Measurements from ENCODE around the gene CCDC51.
"Not testable (repeated sequence)": the region's sequence is repeated elsewhere in the genome, so short reads cannot be mapped to it uniquely, and the experiment has no call there.

The CCDC51 gene

DNA sequence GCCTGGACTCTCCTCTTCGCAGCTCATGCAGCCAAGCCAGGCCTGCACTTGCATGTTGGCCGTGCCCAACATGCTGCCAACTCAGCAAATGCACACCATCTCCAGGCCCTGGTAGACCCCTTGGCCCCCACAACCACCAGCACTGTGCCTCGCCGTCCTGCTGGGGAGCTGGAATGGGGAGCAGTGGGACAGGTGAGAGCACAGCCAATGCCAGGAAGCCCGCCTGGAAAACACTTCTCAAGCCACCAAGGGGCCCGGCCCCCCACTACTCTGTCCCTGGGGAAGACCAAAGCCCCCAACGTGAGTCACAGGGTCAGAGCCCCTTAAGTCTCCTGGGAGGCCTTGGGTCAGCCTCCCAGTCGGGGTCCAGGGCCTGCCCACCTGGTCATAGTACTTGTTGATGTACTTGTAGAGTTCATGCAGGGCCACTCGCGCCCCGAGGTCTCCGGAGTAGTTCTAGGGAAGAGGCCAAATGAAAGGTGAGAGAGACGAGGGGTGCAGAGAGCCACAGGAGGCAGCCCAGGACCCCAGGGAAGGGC is 34.5 kb downstream of the CCDC51 start:
- no peak for DNase-seq
- H3K27ac Mint-ChIP-seq: no peak overlapping the region

DNA sequence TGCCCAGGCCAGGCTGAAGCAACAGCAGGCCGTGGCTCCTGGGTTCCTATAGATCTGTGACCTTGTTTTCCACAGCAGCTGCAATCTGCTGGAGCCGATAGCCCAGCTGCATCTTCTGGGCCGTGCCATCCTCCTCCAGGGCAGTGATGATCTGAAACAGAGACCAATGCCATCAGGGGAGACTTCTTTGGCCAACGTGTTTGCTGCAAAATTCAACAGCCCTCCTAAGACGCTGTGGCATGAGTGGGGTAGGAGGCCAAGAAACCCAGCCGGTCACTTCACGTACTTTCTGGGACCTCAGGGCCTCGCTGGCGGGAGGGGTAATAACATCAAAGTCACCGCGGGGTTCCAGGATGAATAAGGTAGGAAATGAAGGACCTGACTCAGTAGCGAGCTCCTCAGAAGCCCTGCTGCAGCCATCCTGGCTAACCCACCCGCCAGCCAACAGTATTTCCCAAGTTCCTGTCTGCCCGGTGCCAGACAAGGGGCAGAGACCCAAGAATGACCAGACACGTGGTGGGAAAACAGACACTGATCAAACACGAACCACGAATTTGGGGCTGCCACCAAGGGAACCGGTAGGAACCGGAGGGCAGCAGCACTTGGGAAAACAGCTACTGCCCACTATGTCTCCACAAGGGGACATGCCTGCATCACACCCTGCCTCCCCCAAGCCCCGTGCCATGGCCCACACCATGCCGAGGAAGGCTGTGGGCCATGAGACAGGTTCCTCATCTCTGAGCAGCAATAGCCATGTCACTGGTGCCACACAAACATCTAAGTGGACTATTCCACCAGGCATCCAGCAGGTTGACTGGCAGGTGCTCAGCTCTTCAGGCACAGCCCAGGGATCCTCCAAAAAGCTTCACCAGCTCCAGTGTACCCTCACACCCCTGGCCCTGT is 35.2 kb downstream of the CCDC51 start:
- no peak overlapping the region for H3K4me3 Mint-ChIP-seq
- no peak for DNase-seq
- H3K36me3 Mint-ChIP-seq: no peaks in the 10 kb centered on the region
- no peak overlapping the region for H3K27ac Mint-ChIP-seq
- peaks cover 5 to 6% of the 10 kb centered on the region in 2 donors for H3K27me3 Mint-ChIP-seq
- H3K9me3 Mint-ChIP-seq: no peaks in the 10 kb centered on the region
- no peak for ATAC-seq (replicated peaks)
- no peaks in the 10 kb centered on the region for H3K4me1 Mint-ChIP-seq

More for the DNA sequence above, 34.5 kb downstream of the CCDC51 start:
- Mint-ChIP-seq H3K9me3 (no peaks in the 10 kb centered on the region), H3K27me3 (peaks cover 5 to 6% of the 10 kb centered on the region in 2 donors), H3K36me3 (no peaks in the 10 kb centered on the region), H3K4me1 (no peaks in the 10 kb centered on the region), H3K4me3 (no peak overlapping the region)
- no peak for ATAC-seq (replicated peaks)

DNA sequence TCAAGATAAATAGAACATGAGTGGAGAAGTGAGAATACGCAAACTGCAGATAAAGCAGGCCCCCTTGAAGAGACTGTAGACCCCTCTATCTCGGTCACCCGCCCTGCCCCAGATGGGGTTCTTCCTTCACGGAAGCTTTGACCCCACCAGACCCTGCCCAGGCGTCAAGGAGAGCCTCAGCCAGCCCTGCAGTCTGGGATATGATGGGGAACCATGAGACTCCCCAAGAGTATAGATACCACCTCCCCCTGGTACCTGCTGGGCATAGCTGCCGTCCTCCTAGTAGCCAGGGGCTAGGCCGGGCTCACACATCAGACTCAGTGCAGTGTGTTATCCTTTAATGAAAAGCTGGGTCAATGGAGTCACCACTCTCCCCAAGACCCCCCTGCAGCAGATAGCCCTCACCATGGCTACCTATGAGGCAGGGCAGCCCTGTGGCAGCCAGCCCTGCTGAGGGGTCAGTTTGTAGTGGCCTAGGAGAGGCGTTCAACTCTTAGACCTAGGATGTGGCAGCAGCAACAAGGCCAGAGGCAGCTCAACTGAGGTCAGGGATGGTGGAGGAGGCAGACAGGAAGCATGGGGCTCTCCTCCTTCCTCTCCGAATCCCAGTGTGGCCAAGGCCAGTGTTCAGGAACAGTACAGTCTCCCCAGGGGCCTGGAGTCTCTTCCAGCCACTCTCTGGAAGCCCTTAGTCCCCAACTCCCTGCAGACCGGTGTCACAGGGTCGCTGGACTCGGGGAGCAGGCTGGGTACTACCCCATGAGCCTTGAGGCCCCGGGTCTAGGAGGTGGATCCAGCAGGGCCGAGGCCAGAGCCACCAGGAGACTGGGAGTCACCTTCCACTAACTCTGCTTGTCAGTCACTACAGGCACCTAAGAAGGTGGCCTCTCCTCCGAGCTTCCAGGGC is 36.1 kb downstream of the CCDC51 start:
- no peaks in the 10 kb centered on the region for H3K9me3 Mint-ChIP-seq

DNA sequence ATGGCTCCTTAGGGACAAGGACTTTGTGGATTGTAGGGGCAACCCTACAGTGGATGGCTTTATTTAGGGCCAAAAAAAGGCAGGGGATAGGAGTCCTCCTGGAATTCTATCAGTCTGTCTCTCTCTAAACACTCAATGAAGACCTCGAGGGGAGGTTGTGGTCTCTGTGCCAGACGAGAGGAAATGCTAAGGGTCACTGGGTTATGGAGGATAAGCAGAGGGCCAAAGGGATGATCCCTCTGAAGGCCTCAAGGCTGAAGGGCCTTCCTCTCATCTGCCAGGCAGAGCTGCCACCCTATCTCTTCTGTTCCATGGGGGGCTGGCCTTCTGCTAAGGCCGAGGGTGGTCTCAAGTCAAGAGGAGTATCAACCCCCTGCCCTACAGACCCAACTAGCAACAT is 37.0 kb downstream of the CCDC51 start:
- H3K36me3 Mint-ChIP-seq: no peaks in the 10 kb centered on the region
- no peaks in the 10 kb centered on the region for H3K4me1 Mint-ChIP-seq
- H3K27ac Mint-ChIP-seq: no peak overlapping the region
- H3K9me3 Mint-ChIP-seq: no peaks in the 10 kb centered on the region
- DNase-seq: no peak
- H3K4me3 Mint-ChIP-seq: no peak overlapping the region
- H3K27me3 Mint-ChIP-seq: peaks cover 5 to 6% of the 10 kb centered on the region in 2 donors
- ATAC-seq (replicated peaks): no peak

More for the DNA sequence above, 36.1 kb downstream of the CCDC51 start:
- H3K36me3 Mint-ChIP-seq: no peaks in the 10 kb centered on the region
- ATAC-seq (replicated peaks): no peak
- no peak overlapping the region for H3K4me3 Mint-ChIP-seq
- no peak overlapping the region for H3K27ac Mint-ChIP-seq
- peaks cover 5 to 6% of the 10 kb centered on the region in 2 donors for H3K27me3 Mint-ChIP-seq
- DNase-seq: no peak
- H3K4me1 Mint-ChIP-seq: no peaks in the 10 kb centered on the region

DNA sequence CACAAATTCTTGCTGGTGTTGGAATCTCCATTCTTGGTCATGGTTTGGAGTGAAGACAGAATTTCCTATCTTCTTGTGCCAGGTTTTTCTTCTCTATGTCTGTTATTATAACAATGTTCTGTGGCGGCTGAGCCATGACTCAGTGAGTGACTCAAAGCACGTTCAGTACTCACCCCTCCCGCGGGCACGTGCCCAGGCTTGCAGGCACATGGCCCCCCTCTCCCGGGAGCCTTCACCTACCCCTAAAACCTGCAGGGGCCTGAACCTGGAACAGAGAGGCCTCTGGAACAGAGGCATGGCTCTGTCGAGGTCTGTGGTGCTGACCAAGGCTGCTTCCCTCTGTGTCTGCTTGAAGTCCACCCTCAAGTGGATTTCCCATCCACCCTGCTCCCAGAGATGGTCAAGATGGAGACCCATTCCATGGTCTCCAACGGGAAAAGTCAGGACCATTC is 37.6 kb downstream of the CCDC51 start:
- no peak for ATAC-seq (replicated peaks)
- H3K36me3 Mint-ChIP-seq: no peaks in the 10 kb centered on the region
- H3K27ac Mint-ChIP-seq: no peak overlapping the region
- no peak for DNase-seq
- H3K4me3 Mint-ChIP-seq: no peak overlapping the region
- no peaks in the 10 kb centered on the region for H3K9me3 Mint-ChIP-seq
- peaks cover 5 to 6% of the 10 kb centered on the region in 2 donors for H3K27me3 Mint-ChIP-seq
- H3K4me1 Mint-ChIP-seq: no peaks in the 10 kb centered on the region

DNA sequence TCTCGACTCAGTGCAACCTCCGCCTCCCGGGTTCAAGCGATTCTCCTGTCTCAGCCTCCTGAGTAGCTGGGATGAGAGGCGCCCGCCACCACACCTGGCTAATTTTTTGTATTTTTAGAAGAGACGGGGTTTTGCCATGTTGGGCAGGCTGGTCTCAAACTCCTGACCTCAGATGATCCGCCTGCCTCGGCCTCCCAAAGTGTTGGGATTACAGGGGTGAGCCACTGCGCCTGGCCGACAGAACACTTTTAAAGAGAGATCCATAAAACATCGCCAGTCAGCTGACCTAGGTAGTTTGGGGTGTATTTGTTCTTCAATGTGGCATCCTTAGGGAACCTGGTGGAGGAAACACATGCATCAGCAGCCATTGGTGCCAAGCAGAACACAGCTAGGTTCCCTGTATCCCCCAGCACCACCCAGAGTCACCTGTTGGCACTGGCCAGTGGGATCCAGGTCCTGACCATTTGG is 38.5 kb downstream of the CCDC51 start:
- not testable (repeated sequence) for H3K4me1 Mint-ChIP-seq; H3K27me3 Mint-ChIP-seq; H3K4me3 Mint-ChIP-seq; ATAC-seq (replicated peaks); H3K27ac Mint-ChIP-seq; DNase-seq; H3K9me3 Mint-ChIP-seq; H3K36me3 Mint-ChIP-seq

DNA sequence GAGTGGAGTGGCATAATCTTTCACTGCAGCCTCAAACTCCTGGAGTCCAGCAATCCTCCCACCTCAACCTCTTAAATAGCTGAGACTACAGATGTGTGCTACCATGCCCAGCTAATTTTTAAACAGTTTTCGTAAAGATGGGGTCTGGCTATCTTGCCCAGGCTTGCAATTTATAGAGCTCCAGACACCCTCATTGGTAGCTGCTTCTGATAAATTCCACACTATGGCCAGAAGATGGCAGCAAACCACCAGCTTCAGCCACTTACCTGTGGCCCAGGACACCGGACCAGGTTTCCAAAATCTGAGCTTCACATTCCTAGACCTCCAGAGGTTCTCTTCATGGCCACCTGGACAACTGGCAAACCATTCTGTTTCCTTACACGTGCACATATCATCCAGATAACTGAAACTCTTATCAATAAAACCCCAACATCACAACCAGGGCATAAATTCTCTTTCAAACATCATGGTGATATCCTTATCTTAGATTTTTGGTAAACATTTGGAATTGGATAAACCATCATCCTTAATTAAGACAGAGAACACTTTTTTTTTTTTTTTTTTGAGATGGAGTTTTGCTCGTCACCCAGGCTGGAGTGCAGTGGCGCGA is 39.0 kb downstream of the CCDC51 start:
- Mint-ChIP-seq H3K4me3 (no peak overlapping the region), H3K4me1 (no peaks in the 10 kb centered on the region), H3K36me3 (no peaks in the 10 kb centered on the region), H3K27me3 (peaks cover 6% of the 10 kb centered on the region in 2 donors), H3K9me3 (no peaks in the 10 kb centered on the region), H3K27ac (no peak overlapping the region)
- DNase-seq (peak; percentile 27), ATAC-seq (replicated peaks) (peak; percentile 87 to 89)

DNA sequence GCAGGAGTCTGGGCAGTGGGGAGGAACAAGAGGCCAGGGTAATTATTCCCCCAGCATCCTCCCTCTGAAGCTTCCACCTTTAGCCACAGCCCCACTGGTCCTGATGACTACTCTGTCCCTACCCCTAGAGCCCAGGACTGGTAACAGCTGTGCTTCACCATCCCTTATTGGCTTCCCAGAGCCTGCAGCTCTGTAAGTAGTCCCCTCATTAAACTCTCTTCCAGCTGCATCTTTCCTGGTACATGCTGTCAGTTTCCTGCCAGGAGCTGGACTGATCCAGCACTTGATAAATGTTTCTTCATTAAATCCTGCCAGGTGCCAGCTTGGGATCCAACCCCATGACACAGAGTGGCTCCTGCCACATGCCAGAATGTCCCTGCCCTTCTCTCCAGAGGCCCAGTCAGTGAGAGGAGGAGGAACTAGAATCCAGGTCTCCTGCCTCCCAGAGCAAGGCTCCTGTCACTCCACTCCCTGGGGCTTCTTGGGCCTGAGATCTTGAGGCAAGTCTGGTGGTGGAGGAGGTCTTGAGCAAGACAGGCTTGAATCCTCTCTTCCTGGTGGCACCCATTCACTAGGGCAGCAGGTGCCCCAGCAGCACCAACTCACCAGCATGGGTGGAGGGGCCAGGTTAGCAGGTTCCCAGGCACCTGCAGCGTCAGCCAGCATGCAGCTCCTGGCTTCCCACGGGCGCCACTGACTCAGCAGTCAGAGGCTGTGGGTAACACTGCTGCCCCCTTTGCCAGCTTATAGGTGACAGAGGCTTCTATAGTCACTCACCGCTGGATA is 40.3 kb downstream of the CCDC51 start:
- Mint-ChIP-seq H3K4me3 (no peak overlapping the region), H3K9me3 (no peaks in the 10 kb centered on the region), H3K4me1 (no peaks in the 10 kb centered on the region), H3K36me3 (no peaks in the 10 kb centered on the region), H3K27ac (no peak overlapping the region), H3K27me3 (peaks cover 6 to 9% of the 10 kb centered on the region in 2 donors)
- ATAC-seq (replicated peaks) (no peak), DNase-seq (no peak)

DNA sequence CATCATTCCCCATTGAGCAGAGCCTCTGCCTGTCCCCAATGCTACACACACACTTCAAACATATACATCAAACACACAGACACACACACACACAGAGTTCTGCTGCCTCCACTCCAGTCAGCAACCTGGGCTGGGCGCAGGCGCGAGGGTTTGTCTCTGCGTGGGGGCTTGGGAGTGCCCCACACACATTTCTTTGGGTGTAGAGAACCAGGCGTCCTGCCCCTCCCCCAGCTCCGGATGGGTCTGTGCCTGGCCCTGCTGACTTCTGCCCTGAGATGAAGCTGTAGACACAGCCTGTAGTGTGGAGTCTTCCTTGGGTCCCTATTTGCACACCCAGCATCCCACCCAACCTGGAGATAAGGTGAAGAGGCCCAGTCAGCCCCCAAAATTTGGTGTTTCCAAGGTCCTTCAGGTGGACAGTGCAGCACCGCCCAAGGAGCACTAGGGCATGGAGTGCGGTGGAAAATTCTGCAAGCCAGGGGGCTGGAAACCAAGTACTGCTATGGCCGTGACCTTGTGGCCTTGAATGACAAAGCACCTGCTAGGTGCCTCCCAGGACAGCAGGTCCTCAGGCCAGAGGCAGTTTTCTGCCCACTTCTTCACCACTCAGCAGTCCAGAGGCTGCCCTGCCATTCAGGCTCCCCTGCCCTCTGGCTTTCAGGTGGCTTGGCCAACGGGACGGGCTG is 41.1 kb downstream of the CCDC51 start:
- no peak overlapping the region for H3K27ac Mint-ChIP-seq
- DNase-seq (no peak), ATAC-seq (replicated peaks) (no peak)
- H3K27me3 Mint-ChIP-seq: peaks cover 6 to 9% of the 10 kb centered on the region in 2 donors
- no peaks in the 10 kb centered on the region for H3K9me3 Mint-ChIP-seq
- H3K36me3 Mint-ChIP-seq: no peaks in the 10 kb centered on the region
- H3K4me1 Mint-ChIP-seq: no peaks in the 10 kb centered on the region
- H3K4me3 Mint-ChIP-seq: no peak overlapping the region

DNA sequence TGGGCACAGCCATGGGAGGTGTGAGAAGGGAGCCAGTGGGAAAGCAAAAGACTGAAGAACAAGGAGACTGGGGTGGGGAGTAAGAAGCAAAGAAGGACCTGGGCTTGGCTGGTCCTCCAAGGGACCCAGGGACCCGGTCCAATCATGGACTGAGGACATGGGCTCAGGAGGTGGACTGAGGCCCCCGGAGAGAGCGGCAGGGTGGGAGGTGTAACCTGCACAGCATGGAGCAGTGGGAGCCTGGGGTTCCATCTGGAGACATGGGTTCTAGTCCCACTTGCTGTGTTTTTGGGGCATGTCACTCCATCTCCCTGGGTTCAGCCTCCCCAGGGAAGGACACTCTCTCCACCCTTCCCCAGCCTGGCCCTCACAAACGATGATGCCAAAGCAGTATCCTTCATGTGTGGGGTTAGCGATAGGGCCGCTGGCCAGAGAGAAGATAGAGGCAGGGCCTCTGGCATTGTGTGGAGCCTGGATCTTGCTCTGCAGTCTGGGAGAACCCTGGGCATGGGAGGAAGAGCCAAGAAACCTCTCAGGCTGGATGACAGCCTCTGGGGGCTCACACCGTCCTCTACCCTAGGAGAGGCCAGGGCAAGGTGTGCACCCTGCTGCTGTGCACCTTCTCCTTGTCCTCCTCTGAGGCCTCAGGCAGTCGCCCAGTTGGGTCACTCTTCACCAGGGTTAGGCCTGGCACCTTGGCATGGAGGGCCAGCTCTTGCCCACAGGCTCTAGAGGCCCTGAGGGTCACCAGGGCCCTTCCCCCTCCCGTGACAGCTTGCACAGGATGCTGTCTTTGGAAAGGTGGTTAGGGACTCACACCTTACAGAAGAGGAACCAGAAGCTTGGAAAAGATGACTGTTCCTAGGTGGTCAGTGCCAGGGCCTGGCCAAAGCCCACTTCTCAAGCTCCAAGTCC is 41.9 kb downstream of the CCDC51 start:
- no peak overlapping the region for H3K27ac Mint-ChIP-seq
- no peaks in the 10 kb centered on the region for H3K36me3 Mint-ChIP-seq
- no peak overlapping the region for H3K4me3 Mint-ChIP-seq
- H3K27me3 Mint-ChIP-seq: peaks cover 6 to 13% of the 10 kb centered on the region in 2 donors
- H3K4me1 Mint-ChIP-seq: no peaks in the 10 kb centered on the region
- no peak for DNase-seq
- H3K9me3 Mint-ChIP-seq: no peaks in the 10 kb centered on the region
- ATAC-seq (replicated peaks): no peak

DNA sequence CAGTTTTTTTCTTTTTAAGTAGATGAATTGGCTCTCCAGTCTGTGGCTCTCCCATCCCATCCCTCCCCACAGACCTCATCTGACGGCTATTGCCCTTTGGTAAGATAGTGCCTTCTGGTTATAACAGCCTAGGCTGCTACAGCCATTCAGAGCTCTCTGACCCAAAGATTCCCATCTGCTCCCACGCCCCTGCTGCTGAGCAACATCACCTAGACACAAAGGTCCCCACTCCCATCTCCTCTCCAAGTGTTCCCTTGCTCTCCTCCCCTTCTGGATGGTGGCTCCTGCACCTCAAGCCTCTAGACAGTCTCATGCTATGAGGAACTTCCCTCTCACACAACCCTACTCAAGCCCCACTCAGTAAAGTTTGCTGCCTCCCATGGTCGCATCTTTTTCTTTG is 44.2 kb downstream of the CCDC51 start:
- Mint-ChIP-seq H3K4me3 (no peak overlapping the region), H3K36me3 (no peaks in the 10 kb centered on the region), H3K4me1 (no peaks in the 10 kb centered on the region), H3K27ac (no peak overlapping the region), H3K9me3 (no peaks in the 10 kb centered on the region), H3K27me3 (peaks cover 2 to 14% of the 10 kb centered on the region in 2 donors)
- no peak for ATAC-seq (replicated peaks)
- no peak for DNase-seq

DNA sequence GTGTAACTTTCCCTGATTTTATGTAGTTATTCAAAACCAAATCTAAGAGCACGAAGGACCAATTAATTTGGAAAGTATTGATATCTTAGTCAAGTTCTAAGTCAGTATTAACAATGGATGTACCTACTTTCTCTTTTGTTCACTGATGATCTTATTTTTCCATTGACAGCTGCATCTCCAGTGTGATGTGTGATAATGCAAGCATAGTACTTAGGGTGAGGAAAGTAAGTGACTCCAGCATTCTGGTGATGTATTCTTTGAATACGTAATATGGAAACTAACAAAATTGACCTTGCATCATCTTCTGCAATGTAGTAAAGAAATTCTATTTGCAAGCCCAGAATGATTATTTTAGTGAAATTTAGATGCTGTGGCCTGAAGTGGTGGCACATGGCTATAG is 45.5 kb downstream of the CCDC51 start:
- no peaks in the 10 kb centered on the region for H3K36me3 Mint-ChIP-seq
- ATAC-seq (replicated peaks) (no peak), DNase-seq (no peak)
- H3K27me3 Mint-ChIP-seq: peaks cover 0 to 12% of the 10 kb centered on the region in 2 donors
- no peak overlapping the region for H3K4me3 Mint-ChIP-seq
- H3K9me3 Mint-ChIP-seq: no peaks in the 10 kb centered on the region
- H3K27ac Mint-ChIP-seq: no peak overlapping the region
- no peaks in the 10 kb centered on the region for H3K4me1 Mint-ChIP-seq

All from stimulated activated naive B cell treated with anti-CD40 and anti-IgM and Interleukin-4, amounts not matched to agents 10 μg/mL and 1 μg/mL and 100 μg/mL, for 72 hours (primary cell).